Spleen (tissue), 11 donors: ENCODE results near the gene HDHD3. TPM values are rescaled to one million over a fixed set of nuclear protein-coding genes. Genes with fewer than 3 reads are reported as not detected.
A peak's percentile ranks its signal among the peaks of the same experiment; 100 is the strongest.
"Not testable (repeated sequence)": the region's sequence is repeated elsewhere in the genome, so short reads cannot be mapped to it uniquely, and the experiment has no call there.

Experiments
- DNase-seq: peaks from one replicate; pipeline ENCODE4 v3.0.0-alpha.2; 2020
- H3K27ac ChIP-seq, 8 donors: fragments of 200-600 bp; sonication (generic) in 7 of 8; 1 replicate in 4 of 8; 2 replicates in 4 of 8; pipeline versions ENCODE4 v1.5.0 to v1.8.0; 2016 to 2021; ENCODE audit warnings: inconsistent platforms in 4 of 8, mild to moderate bottlenecking in 4 of 8, moderate library complexity in 1 of 8
- H3K27me3 ChIP-seq, 7 donors: fragments of 200-600 bp; sonication (generic) in 6 of 7; replicated peaks in 1 of 7; 1 replicate in 4 of 7; 2 replicates in 3 of 7; pipeline versions ENCODE4 v1.5.0 to v1.8.0; 2016 to 2021; ENCODE audit warnings: inconsistent platforms in 3 of 7, mild to moderate bottlenecking in 1 of 7
- H3K36me3 ChIP-seq, 6 donors: fragments of 200-600 bp; sonication (generic) in 5 of 6; 1 replicate in 4 of 6; 2 replicates in 2 of 6; pipeline versions ENCODE4 v1.5.0 to v1.8.0; 2016 to 2021; ENCODE audit warnings: inconsistent platforms in 2 of 6
- H3K4me1 ChIP-seq, 6 donors: fragments of 200-600 bp; sonication (generic) in 5 of 6; 1 replicate in 3 of 6; 2 replicates in 3 of 6; pipeline versions ENCODE4 v1.5.0 to v1.8.0; 2016 to 2021; ENCODE audit warnings: inconsistent platforms in 3 of 6
- H3K4me3 ChIP-seq, 8 donors: fragments of 200-600 bp; sonication (generic) in 7 of 8; 1 replicate in 4 of 8; 2 replicates in 4 of 8; pipeline versions ENCODE4 v1.5.0 to v1.8.0; 2016 to 2021; ENCODE audit warnings: inconsistent platforms in 4 of 8, mild to moderate bottlenecking in 4 of 8, moderate library complexity in 2 of 8
- H3K9me3 ChIP-seq, 8 donors: fragments of 200-600 bp; sonication (generic) in 7 of 8; 1 replicate in 4 of 8; 2 replicates in 4 of 8; pipeline versions ENCODE4 v1.5.0 to v1.8.0; 2016 to 2021; ENCODE audit warnings: inconsistent platforms in 4 of 8
- CTCF ChIP-seq, 11 experiments: fragments of 200-600 bp in 7 of 11; fragments of 450-650 bp in 4 of 11; sonication (generic) in 4 of 11; IDR thresholded peaks in 8 of 11; conservative IDR thresholded peaks in 3 of 11; 1 replicate in 7 of 11; 2 replicates in 4 of 11; pipeline versions ENCODE4 v1.4.0 to v1.8.0; 2016 to 2021; ENCODE audit warnings: antibody characterized with exemption in 11 of 11, inconsistent platforms in 4 of 11, mild to moderate bottlenecking in 1 of 11
- POLR2A ChIP-seq, 3 donors: fragments of 450-650 bp; IDR thresholded peaks; one replicate each; pipeline ENCODE4 v1.5.1; 2017; ENCODE audit warnings: antibody characterized with exemption in 3 of 3, mild to moderate bottlenecking in 1 of 3
- POLR2AphosphoS5 ChIP-seq, 3 donors: sonication (generic); formaldehyde crosslinking; IDR thresholded peaks; one replicate each; pipeline ENCODE4 v1.5.1; 2017; ENCODE audit warnings: antibody characterized with exemption in 3 of 3
- WGBS, 5 donors: extraction: QIAGEN DNeasy Blood & Tissue Kit in 3 of 5; methylation state at CpG; one replicate each; pipeline versions ENCODE4 v1.1.5 to v1.1.7; 2013 to 2018; 5-methylcytosine and 5-hydroxymethylcytosine counted together
- intact Hi-C: fragments of 100-400 bp; cut with DNase I; formaldehyde crosslinking; loops from one replicate; pipeline ENCODE4 v1.15.0; 2023; ENCODE audit warnings: low total_unique reads
- polyA plus RNA-seq, 3 donors: library from polyadenylated mRNA; stranded (reverse); fragments of 200-250 nt; gene quantifications; one replicate each; pipeline ENCODE4 v1.2.1, GENCODE V29; 2013
- total RNA-seq, 7 donors: library from RNA; depleted of rRNA in 3 of 7; stranded (reverse); fragments of >200 nt in 3 of 7; fragmentation: NEBNext Ultra II Directional in 4 of 7; extraction: Animal tissue kit (Norgen Biotek cat#: 25700) in 4 of 7; gene quantifications; one replicate each; pipeline versions ENCODE4 v1.1.0 to v1.2.1, GENCODE V29; 2016 to 2021
- donor health status: healthy with polysubstance abuse.
- donor health status: DM: no; HTN: no; CAD: no; lungs with moderate emphysema.
- donor health status: DM: no; HTN: no; CAD: no.
- donor health status: Bipolar disorder and iron deficiency.
- donor health status: healthy.
- donor health status: DM: no; HTN: no; CAD: no.
- donor health status: DM: yes; HTN: yes; CAD: no.

Gene HDHD3
- total and polyA plus RNA-seq, 10 donors: 13.5 to 38.3 (median 17.6) TPM

- Histone ChIP-seq H3K4me1 (peaks cover 11 to 78% (median 42%) of the 10 kb centered on the region in 6 donors), H3K36me3 (peaks cover 0 to 27% (median 19%) of the 10 kb centered on the region in 6 donors), H3K27ac (peak overlapping the region in 5 of 8 donors; percentile 17 to 59 (median 52))
- TF ChIP-seq CTCF (IDR thresholded peaks at IDR 0.05 in 8 of 11, conservative IDR thresholded peaks at IDR 0.05 in 3 of 11): peak; percentile 40 to 79 (median 64)
- peak in 1 of 3 donors; percentile 10 for TF ChIP-seq POLR2AphosphoS5 (IDR thresholded peaks at IDR 0.05)
- intact Hi-C loops: loop anchor here (5.0 kb wide), 1 partner anchor 135 kb away; no protein-coding TSS in a partner anchor
- H3K4me3 ChIP-seq, H3K27me3 ChIP-seq, DNase-seq, H3K9me3 ChIP-seq: not testable (repeated sequence)
- WGBS, 5 donors: 39 to 59% (median 46%) methylated on average over 7 of the region's 7 CpGs
Observed at GRCh38 chr9:113406873-113407511, 30.2 kb upstream of the HDHD3 start.

- H3K27me3 ChIP-seq, DNase-seq, H3K9me3 ChIP-seq, H3K4me3 ChIP-seq: not testable (repeated sequence)
- Histone ChIP-seq H3K36me3 (peaks cover 0 to 27% (median 19%) of the 10 kb centered on the region in 6 donors), H3K4me1 (peaks cover 11 to 78% (median 42%) of the 10 kb centered on the region in 6 donors), H3K27ac (peak overlapping the region in 5 of 8 donors; percentile 17 to 59 (median 52))
- intact Hi-C loops: loop anchor here (5.0 kb wide), 1 partner anchor 134 kb away; no protein-coding TSS in a partner anchor
- 86 to 98% (median 92%) methylated on average over 9 of the region's 9 CpGs for WGBS, 5 donors
Observed at GRCh38 chr9:113406353-113406752, 29.6 kb upstream of the HDHD3 start.

GRCh38 chr9:113403646-113404045 is 26.9 kb upstream of the HDHD3 start:
- DNase-seq: no peak
- TF ChIP-seq POLR2A (IDR thresholded peaks at IDR 0.05): no peak
- no peak for TF ChIP-seq POLR2AphosphoS5 (IDR thresholded peaks at IDR 0.05)
- TF ChIP-seq CTCF (IDR thresholded peaks at IDR 0.05 in 8 of 11, conservative IDR thresholded peaks at IDR 0.05 in 3 of 11): no peak
- H3K36me3 ChIP-seq: peaks cover 0 to 19% (median 14%) of the 10 kb centered on the region in 6 donors
- intact Hi-C loops: no loop called here
- no peaks in the 10 kb centered on the region for H3K9me3 ChIP-seq
- H3K4me3 ChIP-seq: no peak overlapping the region
- H3K27me3 ChIP-seq: no peaks in the 10 kb centered on the region
- H3K4me1 ChIP-seq: peaks cover 1 to 84% (median 43%) of the 10 kb centered on the region in 6 donors
- 40 to 76% (median 66%) methylated on average over 2 of the region's 2 CpGs for WGBS, 5 donors
- peak overlapping the region in 7 of 8 donors; percentile 16 to 68 (median 49) for H3K27ac ChIP-seq

GRCh38 chr9:113401027-113401792 is 24.4 kb upstream of the HDHD3 start, which contains the start of gene ALAD:
Gene ALAD, minus strand, starts transcription at chr9:113401284. Its CDS starts 7,725 bp downstream, at chr9:113393559.
- intact Hi-C loops: no loop called here
- Histone ChIP-seq H3K36me3 (peaks cover 0 to 12% (median 0%) of the 10 kb centered on the region in 6 donors), H3K27me3 (no peaks in the 10 kb centered on the region), H3K27ac (peak within 1 kb of the TSS; percentile 72 to 87 (median 78)), H3K4me1 (peaks cover 0 to 65% (median 21%) of the 10 kb centered on the region in 6 donors), H3K9me3 (no peaks in the 10 kb centered on the region), H3K4me3 (peak within 1 kb of the TSS; percentile 82 to 97 (median 87))
- peak; percentile 100 for DNase-seq
- 3 to 4% (median 3%) methylated on average over 27 to 50 of the region's 50 CpGs for WGBS, 5 donors
- TF ChIP-seq POLR2A (IDR thresholded peaks at IDR 0.05) (no peak), POLR2AphosphoS5 (IDR thresholded peaks at IDR 0.05) (peak; percentile 86 to 91 (median 89)), CTCF (IDR thresholded peaks at IDR 0.05 in 8 of 11, conservative IDR thresholded peaks at IDR 0.05 in 3 of 11) (peak; percentile 97 to 100 (median 100))
